HG03064 (cell line): ENCODE results near the gene ZSCAN21.
"Not testable (repeated sequence)": the region's sequence is repeated elsewhere in the genome, so short reads cannot be mapped to it uniquely, and the experiment has no call there.

Experiments used
- ATAC-seq: cut with Tn5 transposase; IDR thresholded peaks from one replicate; pipeline ENCODE4 v1.9.1; 2021; ENCODE audit warnings: low read depth; ENCODE audit not compliant: unreplicated experiment

Gene ZSCAN21

GRCh38 chr7:100049441-100050291, at the start of gene ZSCAN21:
TSS of gene ZSCAN21 (plus strand) at chr7:100049774. CDS start at chr7:100057007, 7,233 bp downstream.
- ATAC-seq, result peak; percentile 72

DNA sequence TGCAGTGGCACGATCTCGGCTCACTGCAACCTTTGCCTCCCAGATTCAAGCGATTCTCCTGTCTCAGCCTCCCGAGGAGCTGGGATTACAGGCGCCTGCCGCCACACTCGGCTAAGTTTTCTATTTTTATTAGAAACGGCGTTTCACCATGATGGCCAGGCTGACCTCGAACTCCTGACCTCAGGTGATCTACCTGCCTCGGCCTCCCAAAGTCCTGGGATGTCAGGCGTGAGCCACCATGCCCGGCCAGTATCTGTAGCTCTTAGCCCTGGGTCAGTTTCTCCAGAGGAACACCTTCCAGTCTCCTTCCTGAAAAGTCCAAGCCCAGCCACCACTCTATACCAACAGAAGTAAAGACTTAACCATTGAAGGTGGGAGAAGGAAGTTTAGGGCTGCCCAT, 49.3 kb upstream of the ZSCAN21 start:
- ATAC-seq, result no peak

DNA sequence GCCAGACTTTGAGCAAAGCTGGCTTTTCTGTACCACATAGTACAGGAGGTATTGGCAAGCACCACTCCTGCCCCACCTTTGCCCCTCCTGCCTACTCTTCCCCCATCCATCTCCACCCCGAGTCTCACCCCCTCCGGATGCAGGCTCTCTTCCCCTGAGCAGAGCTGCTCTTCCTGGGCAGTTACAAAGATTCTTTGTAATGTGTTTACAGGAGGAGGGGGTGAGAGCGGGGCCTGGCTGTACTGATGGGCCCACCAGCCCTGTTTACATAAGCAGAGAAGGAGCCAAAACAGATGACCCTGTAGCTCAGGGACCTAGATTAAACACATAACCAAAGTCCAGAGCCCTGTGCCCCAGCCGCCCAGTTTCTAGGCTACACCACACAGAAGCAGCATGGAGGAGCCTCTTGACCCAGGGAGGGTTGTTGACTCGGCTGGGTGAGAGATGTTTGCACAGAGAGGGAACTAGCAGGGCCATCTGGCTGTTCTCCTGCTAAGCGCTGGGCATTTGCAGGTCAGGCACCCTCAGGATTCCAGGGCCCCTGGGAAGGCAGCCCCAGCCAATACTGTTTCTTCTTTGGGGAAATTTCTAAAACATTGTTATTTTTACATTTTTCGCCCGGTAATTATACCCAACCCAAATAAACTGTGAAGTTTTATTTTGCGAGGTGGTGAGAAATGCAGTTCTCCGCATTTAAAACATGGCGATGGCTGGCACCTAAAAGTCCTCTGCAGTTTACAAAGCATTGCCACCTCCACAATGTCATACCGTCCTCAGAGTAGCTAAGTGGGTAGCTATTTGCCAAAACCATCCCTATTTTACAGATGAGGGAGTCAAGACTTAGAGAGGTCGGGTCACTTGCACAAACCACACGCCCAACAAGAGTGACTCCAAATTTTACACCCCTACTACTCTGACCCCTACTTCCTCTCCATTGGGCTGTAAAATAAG, 45.6 kb upstream of the ZSCAN21 start:
- ATAC-seq, result no peak

DNA sequence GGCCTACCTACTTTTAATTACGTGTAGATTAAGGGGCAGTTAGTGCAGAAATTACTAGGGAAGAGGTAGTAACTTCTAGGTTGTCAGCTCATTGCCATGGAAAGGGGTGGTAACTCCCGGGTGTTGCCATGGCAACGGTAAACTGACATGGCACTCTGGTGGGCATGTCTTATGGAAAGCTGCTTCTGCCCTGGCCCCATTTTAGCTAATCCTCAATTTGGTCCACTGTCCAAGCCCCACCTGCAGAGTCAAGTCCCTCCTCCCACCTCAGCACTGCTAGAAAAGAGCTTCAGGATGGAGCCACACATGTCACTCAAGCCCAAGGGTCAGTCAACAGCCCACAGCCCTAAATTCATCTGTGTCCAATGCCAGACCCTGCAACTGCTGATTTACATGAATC, 41.7 kb upstream of the ZSCAN21 start:
- ATAC-seq, result no peak

- no peak for ATAC-seq
Observed at GRCh38 chr7:100008525-100008924, 41.0 kb upstream of the ZSCAN21 start.

GRCh38 chr7:100009952-100010351, 39.6 kb upstream of the ZSCAN21 start:
- ATAC-seq, result not testable (repeated sequence)

DNA sequence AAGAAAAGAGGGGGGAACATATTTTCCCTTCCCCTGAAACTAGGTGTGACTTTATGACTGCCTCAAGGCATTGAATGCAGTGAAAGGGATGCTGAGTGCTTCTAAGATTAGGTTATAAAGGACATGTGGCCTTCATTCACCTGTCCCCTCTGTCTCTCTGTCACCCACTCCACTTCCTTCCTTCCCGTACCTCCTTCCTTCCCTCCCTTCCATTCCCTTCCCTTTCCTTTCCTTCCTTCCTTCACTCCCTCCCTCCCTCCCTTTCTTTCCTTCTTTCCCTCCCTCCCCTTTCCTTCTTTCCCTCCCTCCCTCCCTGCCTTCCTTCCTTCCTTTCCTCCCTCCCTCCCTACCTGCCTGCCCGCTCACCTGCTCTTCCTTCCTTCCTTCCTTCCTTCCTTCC, 38.7 kb upstream of the ZSCAN21 start:
- ATAC-seq, result no peak

DNA sequence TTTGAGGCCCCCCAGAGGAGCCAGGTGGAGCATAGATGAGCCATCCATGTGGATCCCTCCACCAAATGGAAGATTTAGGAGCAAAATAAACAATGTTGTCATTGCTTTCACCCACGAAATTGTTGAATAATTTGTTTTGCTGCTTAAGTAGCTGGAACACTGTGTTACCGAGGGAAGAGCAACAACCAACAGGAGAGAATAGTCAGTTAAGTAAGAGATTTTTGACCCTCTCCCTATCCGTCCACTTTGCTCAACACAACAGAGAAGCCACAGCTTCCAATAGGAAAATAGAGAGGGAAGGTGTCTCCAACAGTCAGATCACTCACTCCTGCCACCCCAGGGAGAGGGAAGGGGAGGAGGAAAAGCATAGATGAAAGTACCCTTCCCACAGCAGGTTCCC, 38.1 kb upstream of the ZSCAN21 start:
- ATAC-seq, result no peak

GRCh38 chr7:100012385-100013327, 36.9 kb upstream of the ZSCAN21 start:
- not testable (repeated sequence) for ATAC-seq

- no peak for ATAC-seq
Observed at GRCh38 chr7:100013328-100013676, 36.3 kb upstream of the ZSCAN21 start.

DNA sequence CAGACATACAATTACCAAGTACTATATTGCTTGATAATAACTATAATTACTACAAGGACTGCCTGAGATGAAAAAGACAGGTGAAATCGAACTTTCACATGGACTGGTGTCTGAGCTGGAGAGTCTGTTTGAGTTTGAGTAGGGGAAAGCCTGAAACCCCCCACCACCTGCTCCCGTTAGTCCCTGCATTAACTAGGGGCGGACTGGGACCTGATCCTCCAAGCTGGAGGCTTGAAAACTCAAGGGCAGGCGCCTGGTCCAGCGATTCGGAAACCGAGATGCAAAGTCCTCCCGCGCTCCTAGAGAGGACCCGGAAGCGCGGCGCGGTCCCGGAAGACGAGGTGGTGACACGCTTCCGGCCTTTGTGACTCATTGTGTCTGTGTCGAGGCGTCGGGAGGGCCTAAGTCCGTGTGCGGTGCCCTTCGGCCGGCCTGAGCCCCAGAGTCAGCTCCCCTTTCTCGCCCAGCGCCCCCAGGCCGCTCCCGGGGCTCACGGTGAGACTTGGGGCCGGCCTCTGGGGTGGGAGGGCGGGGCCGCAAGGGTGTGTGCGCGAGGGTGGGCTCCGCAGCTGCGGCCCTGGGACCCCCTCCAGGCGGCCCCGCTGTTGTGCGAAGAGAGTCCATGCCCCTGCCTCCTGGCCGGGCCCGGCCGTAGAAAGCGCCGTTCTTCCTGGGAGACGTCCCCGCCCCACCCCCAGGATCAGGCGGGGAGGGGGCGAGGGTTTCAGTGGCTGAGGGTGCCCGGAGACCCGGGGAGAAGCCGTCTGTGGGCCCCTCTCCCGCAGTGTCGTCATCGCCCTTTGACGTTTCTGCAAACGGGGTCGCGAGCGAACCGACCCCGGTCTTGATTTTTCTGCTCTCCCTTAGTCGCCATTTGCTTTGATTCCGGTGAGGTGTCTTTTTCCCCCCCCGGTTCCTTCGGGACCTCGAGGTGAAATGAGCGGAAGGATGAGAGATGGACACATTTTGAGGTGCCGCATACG, 34.1 kb upstream of the ZSCAN21 start, which contains the start of gene ZKSCAN1:
ZKSCAN1 (plus strand) TSS at position 365 of the 983 bp plus-strand sequence. CDS start 7,911 bp downstream, outside the sequence.
- peak; percentile 95 for ATAC-seq

DNA sequence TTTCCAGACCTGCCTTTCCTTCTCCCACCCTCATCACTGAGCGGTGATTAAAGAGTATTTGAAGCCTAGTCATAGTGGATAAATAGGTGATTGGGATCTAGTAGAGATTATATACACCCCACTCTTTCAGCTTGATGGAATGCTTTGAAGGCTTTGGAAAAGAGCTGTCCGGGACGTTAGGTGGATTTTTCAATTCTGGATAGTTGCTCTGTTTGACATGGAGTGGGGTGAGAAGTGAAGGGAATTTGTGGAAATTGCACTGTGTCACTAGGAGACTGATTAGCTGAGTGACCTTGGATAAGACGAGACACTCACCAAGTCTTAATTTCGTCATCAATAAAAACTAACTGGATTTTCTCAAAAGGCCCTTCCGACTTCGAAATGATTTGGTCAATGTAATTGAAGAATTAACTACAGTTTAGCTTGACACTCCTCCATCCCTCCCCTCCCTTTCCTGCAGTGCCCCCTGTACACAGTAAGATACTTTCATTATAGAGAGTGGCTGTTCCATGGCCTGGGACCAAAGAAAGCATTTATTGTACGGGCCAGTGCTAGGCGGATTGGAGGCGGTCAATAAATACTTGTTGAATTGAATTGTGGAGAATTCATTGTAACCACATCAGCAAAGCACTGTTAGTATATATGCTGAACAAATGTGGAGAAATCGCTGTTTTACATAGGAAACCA, 33.2 kb upstream of the ZSCAN21 start:
- no peak for ATAC-seq

DNA sequence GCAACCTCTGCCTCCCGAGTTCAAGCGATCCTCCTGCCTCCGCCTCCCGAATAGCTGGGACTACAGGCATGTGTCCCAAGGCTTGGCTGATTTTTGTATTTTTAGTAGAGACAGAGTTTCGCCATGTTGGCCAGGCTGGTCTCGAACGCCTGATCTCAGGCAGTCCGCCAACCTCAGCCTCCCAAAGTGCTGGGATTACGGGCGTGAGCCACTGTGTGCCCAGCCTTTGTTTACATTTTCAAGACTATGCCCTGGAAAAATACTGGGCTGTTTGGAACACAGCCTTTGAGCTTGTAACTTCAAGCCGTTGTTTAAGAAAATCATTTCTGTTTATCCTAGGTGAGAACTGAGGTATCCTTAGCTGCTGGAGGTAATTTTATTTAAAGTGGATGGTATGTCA, 32.3 kb upstream of the ZSCAN21 start:
- no peak for ATAC-seq

DNA sequence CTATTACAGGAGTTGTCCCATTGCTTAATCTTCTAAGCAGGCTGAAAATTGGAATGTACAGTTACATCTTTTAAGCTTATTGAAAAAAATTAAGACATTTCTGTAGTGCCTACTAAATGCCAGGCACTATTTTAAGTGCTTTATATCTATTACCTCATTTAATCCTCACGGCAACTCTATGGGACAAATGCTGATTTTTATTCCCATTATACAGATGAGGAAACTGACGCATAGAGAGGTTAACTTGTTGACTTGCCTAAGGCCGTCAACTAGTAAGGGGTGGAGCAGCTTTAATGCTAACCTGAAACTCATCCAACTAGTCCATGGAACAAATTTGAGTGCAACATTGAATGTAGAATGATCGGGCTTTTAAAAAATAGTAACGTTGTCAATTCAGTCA, 31.7 kb upstream of the ZSCAN21 start:
- ATAC-seq, result no peak

DNA sequence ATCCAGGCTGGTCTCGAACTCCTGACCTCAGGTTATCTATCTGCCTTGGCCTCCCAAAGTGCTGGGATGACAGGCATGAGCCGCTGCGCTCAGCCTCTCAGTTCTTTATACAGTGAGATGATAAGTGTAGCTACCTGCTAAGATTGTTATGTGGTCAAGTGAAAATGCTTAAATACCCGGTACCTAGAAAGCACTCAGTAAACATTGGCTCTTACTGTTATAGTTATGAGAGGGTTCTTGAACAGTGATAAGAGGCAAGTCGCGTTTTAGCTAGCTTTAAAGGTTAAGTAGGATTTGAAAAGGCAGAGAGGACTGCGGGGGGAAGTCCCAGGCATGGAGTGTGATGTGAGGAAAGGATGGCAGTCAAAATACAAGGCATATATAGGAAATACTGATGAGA, 29.7 kb upstream of the ZSCAN21 start:
- no peak for ATAC-seq

GRCh38 chr7:100021297-100021696, 28.3 kb upstream of the ZSCAN21 start:
- ATAC-seq, result no peak

DNA sequence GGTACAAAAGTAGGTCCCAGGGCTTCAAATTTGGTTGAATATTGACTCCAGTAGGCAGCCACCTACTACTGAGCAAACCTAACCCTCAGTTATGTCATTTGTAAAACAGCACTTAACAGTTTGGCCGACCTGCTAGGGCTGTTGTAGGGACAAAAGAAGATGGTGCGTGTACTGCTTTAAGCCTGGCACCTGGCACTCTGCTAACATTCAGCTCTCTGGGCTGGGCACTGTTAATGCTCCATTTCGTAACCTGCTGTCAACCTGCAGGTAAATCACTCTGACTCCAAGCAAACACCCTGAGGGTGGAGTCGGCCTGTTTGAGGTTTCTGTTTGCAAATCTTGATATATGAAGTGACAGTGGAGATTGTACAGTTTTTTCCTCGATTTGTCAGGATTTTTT, 27.0 kb upstream of the ZSCAN21 start:
- ATAC-seq, result no peak

- no peak for ATAC-seq
Observed at GRCh38 chr7:100023526-100023925, 26.0 kb upstream of the ZSCAN21 start.
